HG02610 (cell line): Measurements from ENCODE around the gene MVB12B.
"Not testable (repeated sequence)": the region's sequence is repeated elsewhere in the genome, so short reads cannot be mapped to it uniquely, and the experiment has no call there.

Experiments used
- ATAC-seq: cut with Tn5 transposase; IDR thresholded peaks from one replicate; pipeline ENCODE4 v1.9.1; 2021; ENCODE audit warnings: mild to moderate bottlenecking, moderate library complexity; ENCODE audit not compliant: unreplicated experiment

The MVB12B gene

GRCh38 chr9:126326228-126327005 is at the start of gene MVB12B:
TSS of gene MVB12B (plus strand) at chr9:126326829. CDS start at chr9:126326930, 101 bp downstream.
- no peak for ATAC-seq

- ATAC-seq, result no peak
Observed at GRCh38 chr9:126283799-126284465, 42.7 kb upstream of the MVB12B start.

- ATAC-seq, result not testable (repeated sequence)
Observed at GRCh38 chr9:126285652-126286051, 41.0 kb upstream of the MVB12B start.

- no peak for ATAC-seq
Observed at GRCh38 chr9:126287166-126287866, 39.3 kb upstream of the MVB12B start.

GRCh38 chr9:126290871-126291270 is 35.8 kb upstream of the MVB12B start:
- no peak for ATAC-seq

- no peak for ATAC-seq
Observed at GRCh38 chr9:126291925-126292324, 34.7 kb upstream of the MVB12B start.

GRCh38 chr9:126292736-126293521 is 33.7 kb upstream of the MVB12B start:
- ATAC-seq, result no peak

- ATAC-seq, result no peak
Observed at GRCh38 chr9:126293522-126293889, 33.1 kb upstream of the MVB12B start.

GRCh38 chr9:126294331-126295081 is 32.1 kb upstream of the MVB12B start:
- ATAC-seq, result no peak

GRCh38 chr9:126295082-126295477 is 31.5 kb upstream of the MVB12B start:
- ATAC-seq, result no peak

GRCh38 chr9:126295516-126295915 is 31.1 kb upstream of the MVB12B start:
- no peak for ATAC-seq

- no peak for ATAC-seq
Observed at GRCh38 chr9:126295936-126296600, 30.6 kb upstream of the MVB12B start.

GRCh38 chr9:126296687-126297086 is 29.9 kb upstream of the MVB12B start:
- ATAC-seq, result no peak

- ATAC-seq, result no peak
Observed at GRCh38 chr9:126297661-126298060, 29.0 kb upstream of the MVB12B start.

- no peak for ATAC-seq
Observed at GRCh38 chr9:126298063-126298801, 28.4 kb upstream of the MVB12B start.

- ATAC-seq, result no peak
Observed at GRCh38 chr9:126299706-126300276, 26.8 kb upstream of the MVB12B start.

GRCh38 chr9:126301196-126301595 is 25.4 kb upstream of the MVB12B start:
- ATAC-seq, result no peak

GRCh38 chr9:126301985-126302603 is 24.5 kb upstream of the MVB12B start:
- ATAC-seq, result no peak
